Measurements from ENCODE around the gene DIS3L2. TPM values are rescaled to one million over a fixed set of nuclear protein-coding genes. Genes with fewer than 3 reads are reported as not detected.

Gene DIS3L2
- total and polyA plus RNA-seq, 2 of the 8 experiments (the other 6 are each of a cell fraction or from before 2014, with no cell fraction given), result 11.5 to 21.6 TPM

DNA sequence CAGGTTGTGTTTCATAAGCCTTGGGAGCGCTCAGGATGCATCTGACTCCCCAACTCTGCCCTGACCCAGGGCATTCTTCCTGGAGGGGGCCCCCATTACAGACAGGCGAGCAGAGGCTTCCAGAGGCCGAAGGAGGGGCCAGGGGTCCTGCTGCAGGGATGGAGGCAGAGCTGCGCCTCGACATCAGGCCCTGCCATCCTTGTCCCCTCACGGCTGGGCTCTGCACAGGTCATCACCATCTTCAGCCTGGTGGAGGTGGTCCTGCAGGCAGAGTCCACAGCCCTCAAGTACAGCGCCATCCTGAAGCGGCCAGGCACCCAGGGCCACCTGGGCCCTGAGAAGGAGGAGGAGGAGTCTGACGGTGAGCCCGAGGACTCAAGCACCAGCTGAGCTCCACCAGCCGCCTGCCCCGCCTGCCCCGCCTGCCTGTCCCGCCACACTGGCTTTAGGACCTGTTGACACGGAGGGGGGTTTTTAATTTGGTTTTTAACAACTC is 374.8 kb downstream of the DIS3L2 start:
- H2AFZ ChIP-seq (ENCODE audit: low read length), result no peak overlapping the region
- no peak overlapping the region for H3K4me2 ChIP-seq (ENCODE audit: insufficient read depth in 1 of 2, low read depth in 2 of 2, low read length in 2 of 2)
- POLR2A ChIA-PET (ENCODE audit: partially characterized antibody), result interaction anchor here (1.3 kb wide), 1 partner anchor 89 kb away, joined by 3 read pairs; no protein-coding TSS in a partner anchor
- H3K23ac ChIP-seq (ENCODE audit: insufficient read length), result no peak overlapping the region
- no peak overlapping the region for H3K18ac ChIP-seq (ENCODE audit: extremely low read depth, low read length)
- no peaks in the 10 kb centered on the region for H4K20me1 ChIP-seq (replicated peaks in 1 of 2; ENCODE audit: control insufficient read depth in 1 of 2, insufficient read depth in 2 of 2, low read length in 2 of 2)
- H4K91ac ChIP-seq (replicated peaks; ENCODE audit: insufficient read length, low read length), result no peak overlapping the region
- H3K14ac ChIP-seq (ENCODE audit: insufficient read length), result no peak overlapping the region
- no peaks in the 10 kb centered on the region for H3K79me2 ChIP-seq (ENCODE audit: control insufficient read depth in 1 of 2, insufficient read depth in 2 of 2, low read length in 2 of 2)
- FAIRE-seq (no peak), DNase-seq (ENCODE audit: low read depth in 1 of 2, low spot score in 2 of 2) (peak in 1 of 2 experiments; percentile 44)
- no peaks in the 10 kb centered on the region for H3K36me3 ChIP-seq (ENCODE audit: control insufficient read depth in 2 of 4, insufficient read depth in 4 of 4, low read length in 3 of 4)
- H2BK12ac ChIP-seq (ENCODE audit: low read depth, low read length), result no peak overlapping the region
- CTCF ChIA-PET (ENCODE audit: partially characterized antibody), result interaction anchor here (0.6 to 5.5 kb wide), 35 partner anchors 8 to 435 kb away, joined by 3 to 92 read pairs (median 4); partner anchors contain the start of gene PRSS56
- no peaks in the 10 kb centered on the region for H3K9me3 ChIP-seq (ENCODE audit: insufficient read depth in 2 of 2, low read depth in 1 of 2, low read length in 1 of 2)
- H3K56ac ChIP-seq (replicated peaks; ENCODE audit: insufficient read length, low read depth, low read length), result no peak overlapping the region
- H3K27me3 ChIP-seq (replicated peaks in 1 of 4; ENCODE audit: control insufficient read depth in 3 of 4, extremely low read depth in 1 of 4, insufficient read depth in 3 of 4, low read length in 3 of 4), result no peaks in the 10 kb centered on the region
- no peak overlapping the region for H3K4ac ChIP-seq (replicated peaks; ENCODE audit: insufficient read length, low read depth, low read length)
- H2BK5ac ChIP-seq (ENCODE audit: low read depth, low read length), result no peak overlapping the region
- H2BK120ac ChIP-seq (replicated peaks; ENCODE audit: low read depth, low read length), result no peak overlapping the region
- no peak overlapping the region for H2BK20ac ChIP-seq (ENCODE audit: low read length)
- no peak overlapping the region for H3K9ac ChIP-seq (replicated peaks in 1 of 4; ENCODE audit: extremely low read depth in 1 of 4, low read depth in 3 of 4, low read length in 3 of 4)
- H3K4me1 ChIP-seq (replicated peaks in 1 of 4; ENCODE audit: control insufficient read depth in 3 of 4, insufficient read depth in 4 of 4, low read length in 3 of 4), result no peaks in the 10 kb centered on the region; a peak in 1 of 7 replicates
- H3K4me3 ChIP-seq (ENCODE audit: extremely low read depth in 1 of 4, insufficient read depth in 2 of 4, low read depth in 3 of 4, low read length in 4 of 4), result no peak overlapping the region
- H2BK15ac ChIP-seq (ENCODE audit: low read length), result no peak overlapping the region
- H3K23me2 ChIP-seq (ENCODE audit: low read depth, low read length), result no peaks in the 10 kb centered on the region
- no peaks in the 10 kb centered on the region for H3K79me1 ChIP-seq (ENCODE audit: low read depth, low read length)
- H3K27ac ChIP-seq (ENCODE audit: low read depth, low read length), result no peak overlapping the region
- no peak overlapping the region for H4K5ac ChIP-seq (ENCODE audit: insufficient read length, low read depth, low read length)
- H4K8ac ChIP-seq (ENCODE audit: extremely low read depth, insufficient read depth, low read length), result no peak overlapping the region
- 92% methylated on average over 11 of the region's 15 CpGs; no CpG with 5 or more reads in 1 of the 2 experiments for WGBS, 2 experiments (ENCODE audit: extremely low coverage in 1 of 2, insufficient coverage in 1 of 2, insufficient read length in 1 of 2, insufficient replicate concordance in 2 of 2, low coverage in 1 of 2, low lambda C conversion rate in 2 of 2, missing lambda C conversion rate in 1 of 2)
- H2AK5ac ChIP-seq (ENCODE audit: low read depth, low read length), result no peak overlapping the region
- TF ChIP-seq MAFK (IDR thresholded peaks at IDR 0.05; ENCODE audit: low read depth, low read length) (no peak), KDM5A (IDR thresholded peaks at IDR 0.05; ENCODE audit: low read length) (no peak), CTCF (IDR thresholded peaks at IDR 0.05; ENCODE audit: control extremely low read depth in 1 of 3, insufficient read depth in 1 of 3, low read depth in 1 of 3, low read length in 3 of 3) (no peak), CEBPB (IDR thresholded peaks at IDR 0.05; ENCODE audit: low read depth, low read length) (no peak), BCL11A (IDR thresholded peaks at IDR 0.05; ENCODE audit: low read depth in 2 of 2, low read length in 2 of 2) (no peak), SP4 (IDR thresholded peaks at IDR 0.05; ENCODE audit: low read length) (no peak), HDAC2 (IDR thresholded peaks at IDR 0.05; ENCODE audit: borderline replicate concordance in 1 of 2, low read depth in 2 of 2, low read length in 2 of 2) (no peak), RNF2 (IDR thresholded peaks at IDR 0.05; ENCODE audit: borderline replicate concordance, low read depth, low read length, missing control alignments, poor library complexity, severe bottlenecking) (no peak), SP1 (IDR thresholded peaks at IDR 0.05; ENCODE audit: low read depth, low read length) (no peak), RFX5 (IDR thresholded peaks at IDR 0.05; ENCODE audit: borderline replicate concordance, low read depth, low read length) (no peak), FOSL1 (IDR thresholded peaks at IDR 0.05; ENCODE audit: insufficient read depth, low read depth, low read length) (no peak)

Data from H1 (cell line).